MM.1S (cell line): ENCODE results near the gene CSF2RB.

Experiments
- DNase-seq: peaks from one replicate; pipeline ENCODE4 v3.0.0-alpha.2; 2015
- H2AFZ ChIP-seq: fragments of 300-600 bp; sonication (generic); 2 replicates; pipeline ENCODE4 v1.6.0; 2016; ENCODE audit warnings: antibody characterized with exemption, low read length
- H3F3A ChIP-seq: fragments of 300-600 bp; sonication (generic); 2 replicates; pipeline ENCODE4 v1.6.1; 2016; ENCODE audit warnings: mild to moderate bottlenecking, antibody characterized with exemption, low read length, moderate library complexity, mixed read lengths; ENCODE audit not compliant: insufficient read depth
- H3K27ac ChIP-seq: fragments of 300-600 bp; sonication (generic); 2 replicates; pipeline ENCODE4 v1.5.1; 2016; ENCODE audit warnings: mild to moderate bottlenecking, low read length
- H3K27me3 ChIP-seq: fragments of 300-600 bp; sonication (generic); replicated peaks from 2 replicates; pipeline ENCODE4 v1.6.0; 2016; ENCODE audit warnings: low read length; ENCODE audit not compliant: insufficient read depth
- H3K36me3 ChIP-seq: fragments of 300-600 bp; sonication (generic); replicated peaks from 2 replicates; pipeline ENCODE4 v1.6.1; 2016; ENCODE audit warnings: mild to moderate bottlenecking, low read length, mixed read lengths; ENCODE audit not compliant: insufficient read depth
- H3K4me1 ChIP-seq: fragments of 300-600 bp; sonication (generic); 2 replicates; pipeline ENCODE4 v1.6.1; 2016; ENCODE audit warnings: low read length, mixed read lengths
- H3K4me2 ChIP-seq: fragments of 300-600 bp; sonication (generic); 2 replicates; pipeline ENCODE4 v1.6.0; 2016; ENCODE audit warnings: low read depth, low read length
- H3K4me3 ChIP-seq: fragments of 300-600 bp; sonication (generic); 2 replicates; pipeline ENCODE4 v1.5.1; 2016; ENCODE audit warnings: low read length, mixed read lengths
- H3K79me2 ChIP-seq: fragments of 300-600 bp; sonication (generic); 2 replicates; pipeline ENCODE4 v1.6.1; 2016; ENCODE audit warnings: mixed run types, low read length, mixed read lengths
- H3K9ac ChIP-seq: fragments of 300-600 bp; sonication (generic); 2 replicates; pipeline ENCODE4 v1.6.1; 2016; ENCODE audit warnings: low read length, mixed read lengths
- H3K9me2 ChIP-seq: fragments of 300-600 bp; sonication (generic); replicated peaks from 2 replicates; pipeline ENCODE4 v1.6.1; 2016; ENCODE audit warnings: mild to moderate bottlenecking, low read length, mixed read lengths; ENCODE audit not compliant: insufficient read depth
- H3K9me3 ChIP-seq: fragments of 300-600 bp; sonication (generic); replicated peaks from 2 replicates; pipeline ENCODE4 v1.6.1; 2016; ENCODE audit warnings: mild to moderate bottlenecking, low read length, mixed read lengths; ENCODE audit not compliant: insufficient read depth
- H4K20me1 ChIP-seq: fragments of 300-600 bp; sonication (generic); 2 replicates; pipeline ENCODE4 v1.6.1; 2016; ENCODE audit warnings: mild to moderate bottlenecking, low read length, moderate library complexity, mixed read lengths; ENCODE audit not compliant: insufficient read depth
- EZH2 ChIP-seq: fragments of 300-600 bp; sonication (generic); optimal IDR thresholded peaks from 2 replicates; pipeline ENCODE3; 2017; ENCODE audit warnings: low read depth, mild to moderate bottlenecking, antibody characterized with exemption, low read length, mixed read lengths
- EZH2phosphoT487 ChIP-seq: fragments of 300-600 bp; sonication (generic); IDR thresholded peaks from 2 replicates; pipeline ENCODE4 v1.6.1; 2018; ENCODE audit warnings: antibody characterized with exemption, low read length
- TF ChIP-seq, protein P1 (sequence below): fragments of 300-600 bp; sonication (generic); IDR thresholded peaks from 2 replicates; pipeline ENCODE4 v1.5.1; 2016; ENCODE audit warnings: antibody characterized with exemption, low read length, mixed read lengths

Gene CSF2RB

DNA sequence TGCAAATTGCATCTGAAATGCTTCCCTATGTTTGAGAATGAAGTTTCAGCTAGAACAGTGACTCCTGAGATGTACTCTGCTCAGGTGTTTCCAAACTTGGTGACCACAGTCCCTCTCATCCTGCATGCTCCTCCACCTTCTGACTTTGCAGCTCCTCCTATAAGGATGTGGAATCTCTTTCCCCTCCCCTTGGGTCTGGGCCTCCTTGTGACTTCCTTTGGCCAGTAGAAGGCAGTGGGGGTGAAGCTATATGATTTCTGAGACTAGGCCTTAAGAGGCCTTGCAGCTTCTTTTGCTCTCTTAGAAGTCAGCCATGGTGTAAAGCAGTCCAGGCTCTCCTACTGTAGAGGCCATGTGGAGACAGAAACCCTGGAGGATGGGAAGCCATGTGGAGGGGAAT lies 50.7 kb downstream of the CSF2RB start:
- Histone ChIP-seq H3K4me3 (no peak overlapping the region), H3K4me2 (no peak overlapping the region), H3K9ac (no peak overlapping the region), H3K4me1 (no peaks in the 10 kb centered on the region), H4K20me1 (no peaks in the 10 kb centered on the region), H3K36me3 (no peaks in the 10 kb centered on the region), H3F3A (no peaks in the 10 kb centered on the region), H3K27ac (no peak overlapping the region), H3K27me3 (no peaks in the 10 kb centered on the region), H3K9me2 (no peaks in the 10 kb centered on the region), H3K79me2 (no peaks in the 10 kb centered on the region), H2AFZ (no peak overlapping the region), H3K9me3 (no peaks in the 10 kb centered on the region)
- TF ChIP-seq EZH2 (no peak), EZH2phosphoT487 (no peak)
- no peak for DNase-seq

DNA sequence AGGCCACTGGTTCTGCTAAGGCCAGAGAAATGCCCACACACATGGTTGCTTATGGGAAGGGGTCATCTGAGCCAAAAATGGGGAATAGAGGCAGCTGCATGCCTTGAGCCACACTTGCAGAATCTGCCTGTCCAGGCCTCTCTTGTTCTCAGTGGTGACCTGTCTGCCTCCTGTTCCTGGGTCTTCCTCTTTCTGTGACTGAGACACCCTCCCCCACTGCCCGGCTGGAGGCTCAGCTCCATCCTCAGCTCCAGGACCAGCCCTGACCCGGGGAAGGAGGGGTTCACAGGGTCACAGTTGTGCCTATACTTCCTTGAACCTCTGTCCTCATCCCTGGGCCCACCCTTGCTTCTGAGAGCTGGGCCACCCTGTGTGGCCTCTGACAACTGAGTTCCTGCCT lies 52.3 kb downstream of the CSF2RB start:
- no peaks in the 10 kb centered on the region for H3K27me3 ChIP-seq
- no peak overlapping the region for H3K4me2 ChIP-seq
- H3K9ac ChIP-seq = no peak overlapping the region
- H3K27ac ChIP-seq = no peak overlapping the region
- no peaks in the 10 kb centered on the region for H3K36me3 ChIP-seq
- no peak overlapping the region for H3K4me3 ChIP-seq
- TF ChIP-seq EZH2 = no peak
- TF ChIP-seq EZH2phosphoT487 = no peak
- TF ChIP-seq, protein P1, sequence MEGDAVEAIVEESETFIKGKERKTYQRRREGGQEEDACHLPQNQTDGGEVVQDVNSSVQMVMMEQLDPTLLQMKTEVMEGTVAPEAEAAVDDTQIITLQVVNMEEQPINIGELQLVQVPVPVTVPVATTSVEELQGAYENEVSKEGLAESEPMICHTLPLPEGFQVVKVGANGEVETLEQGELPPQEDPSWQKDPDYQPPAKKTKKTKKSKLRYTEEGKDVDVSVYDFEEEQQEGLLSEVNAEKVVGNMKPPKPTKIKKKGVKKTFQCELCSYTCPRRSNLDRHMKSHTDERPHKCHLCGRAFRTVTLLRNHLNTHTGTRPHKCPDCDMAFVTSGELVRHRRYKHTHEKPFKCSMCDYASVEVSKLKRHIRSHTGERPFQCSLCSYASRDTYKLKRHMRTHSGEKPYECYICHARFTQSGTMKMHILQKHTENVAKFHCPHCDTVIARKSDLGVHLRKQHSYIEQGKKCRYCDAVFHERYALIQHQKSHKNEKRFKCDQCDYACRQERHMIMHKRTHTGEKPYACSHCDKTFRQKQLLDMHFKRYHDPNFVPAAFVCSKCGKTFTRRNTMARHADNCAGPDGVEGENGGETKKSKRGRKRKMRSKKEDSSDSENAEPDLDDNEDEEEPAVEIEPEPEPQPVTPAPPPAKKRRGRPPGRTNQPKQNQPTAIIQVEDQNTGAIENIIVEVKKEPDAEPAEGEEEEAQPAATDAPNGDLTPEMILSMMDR = no peak
- H2AFZ ChIP-seq = no peak overlapping the region
- no peaks in the 10 kb centered on the region for H3K79me2 ChIP-seq
- no peaks in the 10 kb centered on the region for H3K9me2 ChIP-seq
- no peaks in the 10 kb centered on the region for H3K4me1 ChIP-seq
- no peak for DNase-seq
- H4K20me1 ChIP-seq = no peaks in the 10 kb centered on the region
- no peaks in the 10 kb centered on the region for H3F3A ChIP-seq
- no peaks in the 10 kb centered on the region for H3K9me3 ChIP-seq

DNA sequence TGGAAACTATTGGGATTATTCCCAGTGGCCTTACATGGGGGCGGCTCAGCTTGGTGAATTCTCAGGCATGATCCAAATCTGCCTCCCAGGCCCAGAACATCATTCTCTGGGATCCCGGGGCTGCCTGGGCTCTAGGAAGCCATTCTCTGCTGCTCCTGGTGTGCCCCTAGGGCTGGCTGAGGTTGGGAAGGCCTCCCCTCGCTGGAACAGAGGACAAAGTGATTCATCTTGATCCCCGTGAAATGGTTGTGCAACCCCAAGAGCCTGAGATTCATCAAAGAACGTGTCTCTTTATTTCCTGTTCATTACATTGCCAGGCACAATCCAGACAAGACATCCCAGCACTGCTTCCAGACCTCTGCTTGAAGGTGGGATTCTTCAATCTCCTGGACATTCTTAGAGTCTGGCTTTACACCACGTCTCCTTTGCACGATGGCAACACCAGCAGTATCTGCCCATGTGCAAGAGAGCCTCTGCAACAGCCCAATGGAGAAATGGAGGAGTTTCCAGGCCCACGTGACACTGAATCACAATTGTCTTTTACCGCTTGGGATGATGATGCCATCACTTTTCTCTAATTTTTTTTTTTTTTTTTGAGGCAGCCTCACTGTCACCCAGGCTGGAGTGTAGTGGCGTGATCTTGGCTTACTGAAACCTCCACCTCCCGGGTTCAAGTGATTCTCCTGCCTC lies 53.6 kb downstream of the CSF2RB start:
- Histone ChIP-seq H4K20me1 (no peaks in the 10 kb centered on the region), H3K36me3 (no peaks in the 10 kb centered on the region), H3K4me1 (no peaks in the 10 kb centered on the region), H3K4me3 (no peak overlapping the region), H3K79me2 (no peaks in the 10 kb centered on the region), H3K9ac (no peak overlapping the region), H3K27me3 (no peaks in the 10 kb centered on the region), H3K27ac (no peak overlapping the region), H3K4me2 (no peak overlapping the region), H3K9me3 (no peaks in the 10 kb centered on the region), H3K9me2 (no peaks in the 10 kb centered on the region), H3F3A (no peaks in the 10 kb centered on the region), H2AFZ (no peak overlapping the region)
- DNase-seq = no peak
- TF ChIP-seq, protein P1 = no peak
- TF ChIP-seq EZH2 (no peak), EZH2phosphoT487 (no peak)

DNA sequence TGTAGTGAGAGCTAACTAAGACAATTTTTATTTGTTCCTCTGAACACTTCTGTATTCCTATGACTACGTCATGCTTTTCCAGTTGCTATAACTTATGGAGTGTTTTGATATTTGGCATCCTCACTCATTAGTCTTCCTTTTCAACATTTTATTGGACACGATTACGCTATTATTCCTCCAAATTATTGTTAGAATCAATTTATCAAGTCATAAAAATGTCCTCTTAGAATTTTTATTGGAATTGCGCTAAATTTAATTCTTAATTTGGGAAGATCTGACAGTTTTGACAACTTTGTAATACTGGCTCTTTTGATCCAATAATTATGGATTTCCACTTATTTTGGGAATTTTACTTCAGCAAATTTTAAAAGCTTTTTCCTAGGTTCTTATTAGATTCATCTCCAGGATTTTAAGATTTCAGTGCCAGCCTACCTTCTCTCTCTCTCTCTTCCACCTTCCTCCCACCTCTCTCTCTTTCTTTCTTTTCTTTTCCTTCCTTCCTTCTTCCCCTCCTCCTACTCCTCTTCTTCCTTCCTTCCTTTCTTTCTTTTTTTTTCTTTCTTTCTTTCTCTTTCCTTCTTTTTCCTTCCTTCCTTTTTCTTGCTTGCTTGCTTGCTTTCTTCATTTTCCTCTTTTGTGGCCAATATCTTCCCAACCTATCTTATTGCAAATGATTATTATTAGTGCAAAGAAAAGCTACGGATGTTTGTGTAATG lies 55.0 kb downstream of the CSF2RB start:
- no peak overlapping the region for H2AFZ ChIP-seq
- no peaks in the 10 kb centered on the region for H3K79me2 ChIP-seq
- H3K4me2 ChIP-seq = no peak overlapping the region
- H3K36me3 ChIP-seq = no peaks in the 10 kb centered on the region
- no peaks in the 10 kb centered on the region for H3K9me2 ChIP-seq
- no peak for DNase-seq
- H3K9ac ChIP-seq = no peak overlapping the region
- TF ChIP-seq EZH2phosphoT487 = no peak
- TF ChIP-seq EZH2 = no peak
- TF ChIP-seq, protein P1 = no peak
- H3K27ac ChIP-seq = no peak overlapping the region
- H4K20me1 ChIP-seq = no peaks in the 10 kb centered on the region
- H3F3A ChIP-seq = no peaks in the 10 kb centered on the region
- H3K4me3 ChIP-seq = no peak overlapping the region
- no peaks in the 10 kb centered on the region for H3K27me3 ChIP-seq
- no peaks in the 10 kb centered on the region for H3K9me3 ChIP-seq
- no peaks in the 10 kb centered on the region for H3K4me1 ChIP-seq
